Spleen (tissue), 7 donors: ENCODE results near the gene TCAF2.
"Not testable (repeated sequence)": the region's sequence is repeated elsewhere in the genome, so short reads cannot be mapped to it uniquely, and the experiment has no call there.

ENCODE experiments used
- POLR2A ChIP-seq, 3 donors: fragments of 450-650 bp; IDR thresholded peaks; one replicate each; pipeline ENCODE4 v1.5.1; 2017; ENCODE audit warnings: antibody characterized with exemption in 3 of 3, mild to moderate bottlenecking in 1 of 3
- POLR2AphosphoS5 ChIP-seq, 3 donors: sonication (generic); formaldehyde crosslinking; IDR thresholded peaks; one replicate each; pipeline ENCODE4 v1.5.1; 2017; ENCODE audit warnings: antibody characterized with exemption in 3 of 3
- TF ChIP-seq, protein P1 (sequence below), 11 experiments: fragments of 200-600 bp in 7 of 11; fragments of 450-650 bp in 4 of 11; sonication (generic) in 4 of 11; IDR thresholded peaks in 8 of 11; conservative IDR thresholded peaks in 3 of 11; 1 replicate in 7 of 11; 2 replicates in 4 of 11; pipeline versions ENCODE4 v1.4.0 to v1.8.0; 2016 to 2021; ENCODE audit warnings: antibody characterized with exemption in 11 of 11, inconsistent platforms in 4 of 11, mild to moderate bottlenecking in 1 of 11
- donor health status: DM: no; HTN: no; CAD: no; lungs with moderate emphysema.
- donor health status: DM: no; HTN: no; CAD: no.
- donor health status: DM: no; HTN: no; CAD: no.

DNA sequence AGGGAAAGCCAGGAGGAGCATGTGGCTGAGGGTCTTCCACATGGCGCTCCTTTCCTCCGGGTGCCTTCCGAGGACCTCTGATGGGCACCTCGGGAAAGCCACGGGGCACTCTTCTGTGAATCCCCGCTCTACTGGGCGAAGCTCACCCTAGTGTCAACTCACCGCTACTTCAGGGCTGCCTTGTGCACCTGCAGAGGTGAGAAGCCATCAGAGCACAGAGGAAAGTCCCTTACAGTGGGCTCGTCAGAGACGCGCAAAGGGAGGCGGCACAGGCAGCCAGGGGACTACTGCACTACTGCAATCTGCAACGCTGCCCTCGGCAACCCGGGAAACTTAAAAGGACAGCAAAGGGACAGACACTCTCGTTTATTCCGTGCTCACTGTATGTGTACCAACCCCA, 1.4 kb downstream of the TCAF2 start:
- TF ChIP-seq, protein P1, sequence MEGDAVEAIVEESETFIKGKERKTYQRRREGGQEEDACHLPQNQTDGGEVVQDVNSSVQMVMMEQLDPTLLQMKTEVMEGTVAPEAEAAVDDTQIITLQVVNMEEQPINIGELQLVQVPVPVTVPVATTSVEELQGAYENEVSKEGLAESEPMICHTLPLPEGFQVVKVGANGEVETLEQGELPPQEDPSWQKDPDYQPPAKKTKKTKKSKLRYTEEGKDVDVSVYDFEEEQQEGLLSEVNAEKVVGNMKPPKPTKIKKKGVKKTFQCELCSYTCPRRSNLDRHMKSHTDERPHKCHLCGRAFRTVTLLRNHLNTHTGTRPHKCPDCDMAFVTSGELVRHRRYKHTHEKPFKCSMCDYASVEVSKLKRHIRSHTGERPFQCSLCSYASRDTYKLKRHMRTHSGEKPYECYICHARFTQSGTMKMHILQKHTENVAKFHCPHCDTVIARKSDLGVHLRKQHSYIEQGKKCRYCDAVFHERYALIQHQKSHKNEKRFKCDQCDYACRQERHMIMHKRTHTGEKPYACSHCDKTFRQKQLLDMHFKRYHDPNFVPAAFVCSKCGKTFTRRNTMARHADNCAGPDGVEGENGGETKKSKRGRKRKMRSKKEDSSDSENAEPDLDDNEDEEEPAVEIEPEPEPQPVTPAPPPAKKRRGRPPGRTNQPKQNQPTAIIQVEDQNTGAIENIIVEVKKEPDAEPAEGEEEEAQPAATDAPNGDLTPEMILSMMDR (IDR thresholded peaks at IDR 0.05 in 8 of 11, conservative IDR thresholded peaks at IDR 0.05 in 3 of 11), result not testable (repeated sequence)
- TF ChIP-seq POLR2AphosphoS5, POLR2A (IDR thresholded peaks at IDR 0.05): not testable (repeated sequence)
